Smooth muscle cell (in vitro differentiated cells): ENCODE data around the gene CAD. TPM values are rescaled to one million over a fixed set of nuclear protein-coding genes. Genes with fewer than 3 reads are reported as not detected.

ENCODE experiments used
- DNase-seq: peaks from one replicate; lab custom pipeline; 2025; ENCODE audit not compliant: unreplicated experiment; lab: John Stamatoyannopoulos, UW
- H2AFZ ChIP-seq: fragments of 200-600 bp; sonication (generic); 2 replicates; pipeline ENCODE4 v1.6.0; 2016; ENCODE audit warnings: antibody characterized with exemption, low read depth, mild to moderate bottlenecking
- H3F3A ChIP-seq: fragments of 200-600 bp; sonication (generic); 2 replicates; pipeline ENCODE4 v1.6.0; 2017; ENCODE audit warnings: antibody characterized with exemption, low read depth
- H3K27ac ChIP-seq: fragments of 200-600 bp; sonication (generic); 2 replicates; pipeline ENCODE4 v1.5.1; 2016; ENCODE audit warnings: low read depth, mild to moderate bottlenecking
- H3K27me3 ChIP-seq: fragments of 200-600 bp; sonication (generic); 2 replicates; pipeline ENCODE4 v1.6.1; 2016; ENCODE audit warnings: low read depth, mild to moderate bottlenecking
- H3K36me3 ChIP-seq: fragments of 200-600 bp; sonication (generic); 2 replicates; pipeline ENCODE4 v1.5.1; 2016; ENCODE audit warnings: low read depth
- H3K4me1 ChIP-seq: fragments of 200-600 bp; sonication (generic); 2 replicates; pipeline ENCODE4 v1.5.1; 2016; ENCODE audit warnings: low read depth
- H3K4me2 ChIP-seq: fragments of 200-600 bp; sonication (generic); 2 replicates; pipeline ENCODE4 v1.6.0; 2016; ENCODE audit warnings: mild to moderate bottlenecking
- H3K4me3 ChIP-seq: fragments of 200-600 bp; sonication (generic); 2 replicates; pipeline ENCODE4 v1.5.1; 2016; ENCODE audit warnings: mild to moderate bottlenecking
- H3K79me2 ChIP-seq: fragments of 200-600 bp; sonication (generic); 2 replicates; pipeline ENCODE4 v1.6.0; 2016; ENCODE audit warnings: low read depth, mild to moderate bottlenecking
- H3K9ac ChIP-seq: fragments of 200-600 bp; sonication (generic); 2 replicates; pipeline ENCODE4 v1.6.0; 2016; ENCODE audit warnings: low read depth
- H3K9me3 ChIP-seq: fragments of 200-600 bp; sonication (generic); replicated peaks from 2 replicates; pipeline ENCODE4 v1.5.1; 2016; ENCODE audit warnings: low read depth
- H4K20me1 ChIP-seq: fragments of 200-600 bp; sonication (generic); 2 replicates; pipeline ENCODE4 v1.6.0; 2016; ENCODE audit warnings: low read depth
- WGBS: methylation state at CpG from one replicate; pipeline ENCODE4 v1.1.7; 2016; ENCODE audit warnings: low lambda C conversion rate; 5-methylcytosine and 5-hydroxymethylcytosine counted together
- polyA plus RNA-seq: library from polyadenylated mRNA; unstranded; fragments of >200 nt; fragmentation: Nextera tagmentation; extraction: Ambion mirVana; gene quantifications from 2 replicates; pipeline ENCODE4 v1.2.1, GENCODE V29; 2016
- total RNA-seq: library from RNA; depleted of rRNA; stranded (reverse); fragments of >200 nt; gene quantifications from 2 replicates; pipeline ENCODE4 v1.2.3, GENCODE V29; 2014
- TF ChIP-seq, protein P1 (sequence below): fragments of 200-600 bp; sonication (generic); IDR thresholded peaks from 2 replicates; pipeline ENCODE4 v1.5.1; 2017; ENCODE audit warnings: borderline replicate concordance, mild to moderate bottlenecking, antibody characterized with exemption; ENCODE audit not compliant: insufficient read depth, poor library complexity, severe bottlenecking

CAD gene
- total RNA-seq (20.3 and 20.4 TPM in 2 replicates), polyA plus RNA-seq (32.4 and 34.3 TPM in 2 replicates)

DNA sequence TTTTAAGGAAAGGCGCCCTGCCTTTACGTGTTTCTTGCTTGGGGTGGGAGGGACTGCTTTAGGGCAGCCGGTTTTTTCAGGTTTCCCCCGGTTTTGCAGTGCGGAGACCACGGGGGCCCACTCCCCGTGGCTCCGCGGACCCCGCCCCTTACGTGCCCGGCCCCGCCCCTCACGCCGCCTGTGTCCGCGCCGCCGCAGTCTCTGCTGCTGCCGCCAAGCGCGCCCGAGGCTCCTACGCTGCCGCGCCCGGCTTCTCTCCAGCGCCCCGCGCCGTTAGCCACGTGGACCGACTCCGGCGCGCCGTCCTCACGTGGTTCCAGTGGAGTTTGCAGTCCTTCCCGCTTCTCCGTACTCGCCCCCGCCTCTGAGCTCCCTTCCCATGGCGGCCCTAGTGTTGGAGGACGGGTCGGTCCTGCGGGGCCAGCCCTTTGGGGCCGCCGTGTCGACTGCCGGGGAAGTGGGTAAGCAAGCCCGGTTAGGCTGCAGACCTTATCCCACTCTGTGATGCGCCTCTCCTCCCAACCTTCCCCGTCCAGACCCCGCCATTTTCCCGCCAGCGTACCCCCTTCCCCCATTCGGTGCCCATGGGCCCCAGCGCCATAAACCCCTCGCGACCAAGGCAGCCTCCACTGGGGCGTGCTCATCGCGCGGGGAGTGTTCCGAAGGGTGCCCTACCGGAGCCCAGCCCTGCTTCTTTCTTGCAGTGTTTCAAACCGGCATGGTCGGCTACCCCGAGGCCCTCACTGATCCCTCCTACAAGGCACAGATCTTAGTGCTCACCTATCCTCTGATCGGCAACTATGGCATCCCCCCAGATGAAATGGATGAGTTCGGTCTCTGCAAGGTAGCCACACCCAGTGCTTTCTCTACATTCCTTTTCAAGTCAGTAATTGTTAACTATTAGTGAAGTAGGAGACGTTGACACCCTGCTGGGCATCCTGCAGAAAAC lies at the start of gene CAD:
Gene CAD, plus strand, starts transcription at position 197 of the 949 bp plus-strand sequence. Its CDS starts 183 bp downstream, at position 380.
- peak; percentile 47 for DNase-seq
- TF ChIP-seq, protein P1, sequence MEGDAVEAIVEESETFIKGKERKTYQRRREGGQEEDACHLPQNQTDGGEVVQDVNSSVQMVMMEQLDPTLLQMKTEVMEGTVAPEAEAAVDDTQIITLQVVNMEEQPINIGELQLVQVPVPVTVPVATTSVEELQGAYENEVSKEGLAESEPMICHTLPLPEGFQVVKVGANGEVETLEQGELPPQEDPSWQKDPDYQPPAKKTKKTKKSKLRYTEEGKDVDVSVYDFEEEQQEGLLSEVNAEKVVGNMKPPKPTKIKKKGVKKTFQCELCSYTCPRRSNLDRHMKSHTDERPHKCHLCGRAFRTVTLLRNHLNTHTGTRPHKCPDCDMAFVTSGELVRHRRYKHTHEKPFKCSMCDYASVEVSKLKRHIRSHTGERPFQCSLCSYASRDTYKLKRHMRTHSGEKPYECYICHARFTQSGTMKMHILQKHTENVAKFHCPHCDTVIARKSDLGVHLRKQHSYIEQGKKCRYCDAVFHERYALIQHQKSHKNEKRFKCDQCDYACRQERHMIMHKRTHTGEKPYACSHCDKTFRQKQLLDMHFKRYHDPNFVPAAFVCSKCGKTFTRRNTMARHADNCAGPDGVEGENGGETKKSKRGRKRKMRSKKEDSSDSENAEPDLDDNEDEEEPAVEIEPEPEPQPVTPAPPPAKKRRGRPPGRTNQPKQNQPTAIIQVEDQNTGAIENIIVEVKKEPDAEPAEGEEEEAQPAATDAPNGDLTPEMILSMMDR: no peak
- H3K79me2 ChIP-seq: peaks cover 26% of the 10 kb centered on the region
- H3K4me1 ChIP-seq: peaks cover 23% of the 10 kb centered on the region
- H3K27ac ChIP-seq: peak within 1 kb of the TSS; percentile 33
- no peaks in the 10 kb centered on the region for H3K9me3 ChIP-seq
- peak within 1 kb of the TSS; percentile 88 for H2AFZ ChIP-seq
- H3K4me3 ChIP-seq: peak within 1 kb of the TSS; percentile 69
- peak within 1 kb of the TSS; percentile 97 for H3K4me2 ChIP-seq
- H3K36me3 ChIP-seq: no peaks in the 10 kb centered on the region
- H3F3A ChIP-seq: peaks cover 4% of the 10 kb centered on the region
- H3K27me3 ChIP-seq: no peaks in the 10 kb centered on the region
- 1% methylated on average over 66 of the region's 72 CpGs for whole genome bisulfite sequencing
- no peaks in the 10 kb centered on the region for H4K20me1 ChIP-seq
- H3K9ac ChIP-seq: peak within 1 kb of the TSS; percentile 69

DNA sequence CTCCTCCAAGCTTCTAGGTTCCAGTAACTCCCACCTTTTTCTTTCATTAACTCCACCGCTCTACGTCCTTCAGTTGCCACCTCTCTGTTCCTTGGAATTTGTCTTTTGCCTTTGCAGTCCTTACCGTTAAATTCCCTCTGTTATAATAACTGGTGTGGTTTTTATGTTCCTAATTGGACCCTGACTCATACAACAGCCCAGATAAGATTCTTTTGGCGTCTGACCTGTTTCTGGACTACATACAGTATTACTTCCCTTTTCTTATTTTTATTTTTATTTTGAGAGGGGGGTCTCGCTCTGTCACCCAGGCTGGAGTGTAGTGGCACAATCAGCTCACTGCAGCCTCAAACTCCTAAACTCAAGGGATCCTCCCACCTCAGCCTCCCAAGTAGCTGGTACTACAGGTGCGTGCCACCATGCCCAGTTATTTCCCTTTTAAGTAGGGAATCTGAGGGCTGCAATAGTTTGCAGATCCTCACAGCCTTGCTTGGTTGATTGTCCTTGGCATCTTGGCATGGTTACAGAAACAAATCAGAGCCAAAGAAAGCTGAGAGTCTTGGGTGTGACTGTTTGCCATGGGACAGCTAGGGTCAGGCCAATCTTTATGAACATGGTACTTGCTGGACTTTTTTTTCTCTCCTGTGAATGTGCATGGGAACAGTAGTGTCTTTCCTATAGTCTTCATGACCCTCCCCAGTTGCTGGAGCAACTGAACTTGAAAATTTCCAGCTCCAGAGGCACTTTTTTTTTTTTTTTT lies 46.4 kb upstream of the CAD start:
- Histone ChIP-seq H3K4me1 (peaks cover 5% of the 10 kb centered on the region), H4K20me1 (no peaks in the 10 kb centered on the region), H3K9me3 (no peaks in the 10 kb centered on the region), H2AFZ (no peak overlapping the region), H3K27me3 (peaks cover 33% of the 10 kb centered on the region), H3K4me3 (no peak overlapping the region), H3F3A (no peaks in the 10 kb centered on the region), H3K79me2 (no peaks in the 10 kb centered on the region), H3K36me3 (no peaks in the 10 kb centered on the region), H3K4me2 (no peak overlapping the region), H3K9ac (no peak overlapping the region), H3K27ac (no peak overlapping the region)
- no peak for DNase-seq
- TF ChIP-seq, protein P1: no peak
- WGBS: 61% methylated on average over 6 of the region's 6 CpGs

DNA sequence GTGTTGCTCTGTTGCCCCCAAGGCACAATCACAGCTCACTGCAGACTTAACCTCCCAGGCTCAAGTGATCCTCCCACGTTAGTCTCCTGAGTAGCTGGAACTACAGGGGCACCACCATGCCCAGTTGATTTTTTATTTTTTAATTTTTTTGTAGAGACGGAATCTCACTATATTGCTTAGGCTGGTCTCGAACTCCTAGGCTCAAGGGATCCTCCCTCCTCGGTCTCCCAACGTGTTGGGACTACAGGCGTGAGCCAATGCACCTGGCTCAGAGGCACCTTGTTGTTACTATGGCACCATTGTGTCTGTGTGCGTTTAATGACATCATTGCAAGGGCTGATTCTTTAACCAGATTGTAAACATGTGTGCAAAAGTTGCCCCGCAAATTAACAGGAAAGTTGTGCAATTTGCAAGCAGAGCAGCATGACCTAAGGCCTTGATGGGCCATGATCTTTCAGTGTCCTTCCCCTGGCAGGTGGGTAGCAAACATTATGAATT lies 45.8 kb upstream of the CAD start:
- H3K9ac ChIP-seq: no peak overlapping the region
- no peak overlapping the region for H2AFZ ChIP-seq
- no peak overlapping the region for H3K27ac ChIP-seq
- H3K4me2 ChIP-seq: no peak overlapping the region
- no peaks in the 10 kb centered on the region for H3K79me2 ChIP-seq
- no peaks in the 10 kb centered on the region for H4K20me1 ChIP-seq
- H3K4me1 ChIP-seq: peaks cover 5% of the 10 kb centered on the region
- no peak for DNase-seq
- 86% methylated on average over 8 of the region's 8 CpGs for WGBS
- TF ChIP-seq, protein P1: no peak
- H3F3A ChIP-seq: no peaks in the 10 kb centered on the region
- no peak overlapping the region for H3K4me3 ChIP-seq
- H3K36me3 ChIP-seq: no peaks in the 10 kb centered on the region
- peaks cover 33% of the 10 kb centered on the region for H3K27me3 ChIP-seq
- H3K9me3 ChIP-seq: no peaks in the 10 kb centered on the region
